Measurements from ENCODE around the gene MAP1B.

DNA sequence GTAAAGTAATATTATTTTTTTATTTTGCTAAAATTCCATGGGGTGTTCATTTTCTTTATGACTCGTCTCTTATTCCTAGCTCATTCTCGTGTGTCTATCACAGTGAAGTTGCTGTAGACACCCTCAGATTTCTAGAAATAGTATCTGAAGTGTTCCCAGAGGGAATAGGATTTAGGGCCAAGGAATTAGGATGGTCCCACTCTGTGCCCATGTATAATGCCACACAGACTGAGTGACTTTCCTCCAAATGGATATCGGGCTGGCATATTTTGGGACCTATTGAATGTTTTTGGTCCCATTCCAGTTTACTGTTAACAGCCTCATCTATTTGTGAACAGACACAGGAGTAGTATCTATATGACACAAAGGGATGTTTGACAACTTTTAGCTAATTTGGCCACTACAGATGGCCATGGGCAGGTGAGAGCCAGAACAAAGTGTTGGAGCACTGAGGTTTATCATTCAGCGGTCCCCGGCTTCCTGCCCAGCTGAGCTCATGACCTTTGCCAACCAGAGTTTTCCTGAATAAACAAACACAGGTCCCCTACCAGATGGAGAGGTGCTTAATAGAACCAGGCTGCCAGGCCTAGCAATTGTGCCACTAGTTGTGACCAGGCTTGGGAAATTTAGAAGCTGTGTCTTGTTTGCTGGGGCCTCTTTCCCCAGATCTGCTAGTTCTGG lies 46.9 kb downstream of the MAP1B start:
- TF ChIP-seq, protein P1, sequence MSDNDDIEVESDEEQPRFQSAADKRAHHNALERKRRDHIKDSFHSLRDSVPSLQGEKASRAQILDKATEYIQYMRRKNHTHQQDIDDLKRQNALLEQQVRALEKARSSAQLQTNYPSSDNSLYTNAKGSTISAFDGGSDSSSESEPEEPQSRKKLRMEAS (IDR thresholded peaks at IDR 0.05): no peak
- TF ChIP-seq, protein P2, sequence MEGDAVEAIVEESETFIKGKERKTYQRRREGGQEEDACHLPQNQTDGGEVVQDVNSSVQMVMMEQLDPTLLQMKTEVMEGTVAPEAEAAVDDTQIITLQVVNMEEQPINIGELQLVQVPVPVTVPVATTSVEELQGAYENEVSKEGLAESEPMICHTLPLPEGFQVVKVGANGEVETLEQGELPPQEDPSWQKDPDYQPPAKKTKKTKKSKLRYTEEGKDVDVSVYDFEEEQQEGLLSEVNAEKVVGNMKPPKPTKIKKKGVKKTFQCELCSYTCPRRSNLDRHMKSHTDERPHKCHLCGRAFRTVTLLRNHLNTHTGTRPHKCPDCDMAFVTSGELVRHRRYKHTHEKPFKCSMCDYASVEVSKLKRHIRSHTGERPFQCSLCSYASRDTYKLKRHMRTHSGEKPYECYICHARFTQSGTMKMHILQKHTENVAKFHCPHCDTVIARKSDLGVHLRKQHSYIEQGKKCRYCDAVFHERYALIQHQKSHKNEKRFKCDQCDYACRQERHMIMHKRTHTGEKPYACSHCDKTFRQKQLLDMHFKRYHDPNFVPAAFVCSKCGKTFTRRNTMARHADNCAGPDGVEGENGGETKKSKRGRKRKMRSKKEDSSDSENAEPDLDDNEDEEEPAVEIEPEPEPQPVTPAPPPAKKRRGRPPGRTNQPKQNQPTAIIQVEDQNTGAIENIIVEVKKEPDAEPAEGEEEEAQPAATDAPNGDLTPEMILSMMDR (IDR thresholded peaks at IDR 0.05 in 2 of 3, conservative IDR thresholded peaks at IDR 0.05 in 1 of 3; ENCODE audit: borderline replicate concordance in 1 of 3, insufficient read depth in 1 of 3, low read depth in 2 of 3, low read length in 2 of 3): no peak
- TF ChIP-seq POLR2A (IDR thresholded peaks at IDR 0.05; ENCODE audit: borderline replicate concordance, extremely low read depth, insufficient read depth, insufficient read length) (no peak), FOSL1 (IDR thresholded peaks at IDR 0.05; ENCODE audit: low read depth) (no peak), YY1 (IDR thresholded peaks at IDR 0.05; ENCODE audit: extremely low read depth, insufficient replicate concordance, low read depth, low read length) (no peak)
- TF ChIP-seq, protein P3, sequence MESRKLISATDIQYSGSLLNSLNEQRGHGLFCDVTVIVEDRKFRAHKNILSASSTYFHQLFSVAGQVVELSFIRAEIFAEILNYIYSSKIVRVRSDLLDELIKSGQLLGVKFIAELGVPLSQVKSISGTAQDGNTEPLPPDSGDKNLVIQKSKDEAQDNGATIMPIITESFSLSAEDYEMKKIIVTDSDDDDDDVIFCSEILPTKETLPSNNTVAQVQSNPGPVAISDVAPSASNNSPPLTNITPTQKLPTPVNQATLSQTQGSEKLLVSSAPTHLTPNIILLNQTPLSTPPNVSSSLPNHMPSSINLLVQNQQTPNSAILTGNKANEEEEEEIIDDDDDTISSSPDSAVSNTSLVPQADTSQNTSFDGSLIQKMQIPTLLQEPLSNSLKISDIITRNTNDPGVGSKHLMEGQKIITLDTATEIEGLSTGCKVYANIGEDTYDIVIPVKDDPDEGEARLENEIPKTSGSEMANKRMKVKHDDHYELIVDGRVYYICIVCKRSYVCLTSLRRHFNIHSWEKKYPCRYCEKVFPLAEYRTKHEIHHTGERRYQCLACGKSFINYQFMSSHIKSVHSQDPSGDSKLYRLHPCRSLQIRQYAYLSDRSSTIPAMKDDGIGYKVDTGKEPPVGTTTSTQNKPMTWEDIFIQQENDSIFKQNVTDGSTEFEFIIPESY (IDR thresholded peaks at IDR 0.05; ENCODE audit: extremely low read depth, insufficient replicate concordance, low read length): no peak
